IMR-90 (cell line): ENCODE measurements around the gene RASD2. TPM values are rescaled to one million over a fixed set of nuclear protein-coding genes. Genes with fewer than 3 reads are reported as not detected.
A peak's percentile ranks its signal among the peaks of the same experiment; 100 is the strongest.

Experiments used
- ATAC-seq: fragments of 200-7000 bp; cut with Tn5 transposase; 2 replicates; pipeline ENCODE4 v1.9.1; 2020; ENCODE audit warnings: low read depth, mild to moderate bottlenecking, moderate library complexity
- BruUV-seq: library from RNA; stranded (reverse); fragments of 400-500 nt; replicated peaks from 2 replicates; lab custom pipeline; 2021; lab: Mats Ljungman, UMichigan
- CTCF ChIA-PET: fragments of 300-600 bp; formaldehyde crosslinking; extraction: SDS; loops from one replicate; lab custom pipeline; 2021; ENCODE audit warnings: antibody characterized with exemption; lab: Yijun Ruan, JAX
- POLR2A ChIA-PET: fragments of 300-600 bp; sonication (Branson Sonifier 250); formaldehyde crosslinking; loops from one replicate; lab custom pipeline; 2022; ENCODE audit warnings: antibody characterized with exemption; ENCODE audit not compliant: unreplicated experiment; lab: Charles Lee
- DNase-seq: peaks from one replicate; pipeline ENCODE4 v3.0.0; 2013
- H2AFZ ChIP-seq: replicated peaks from 2 replicates; pipeline ENCODE3; 2013; ENCODE audit warnings: low read length, mild to moderate bottlenecking; ENCODE audit not compliant: poor library complexity
- H2AK5ac ChIP-seq: 2 replicates; pipeline ENCODE4 v1.6.1; 2013; ENCODE audit warnings: low read depth, low read length, inconsistent platforms
- H2AK9ac ChIP-seq: replicated peaks from 2 replicates; pipeline ENCODE3; 2013; ENCODE audit warnings: mild to moderate bottlenecking, low read depth, low read length, moderate library complexity; ENCODE audit not compliant: poor library complexity
- H2BK120ac ChIP-seq: 2 replicates; pipeline ENCODE4 v1.6.1; 2013; ENCODE audit warnings: low read depth, low read length, inconsistent platforms
- H2BK15ac ChIP-seq: 3 replicates; pipeline ENCODE4 v1.6.1; 2013; ENCODE audit warnings: low read depth, low read length, inconsistent platforms
- H2BK20ac ChIP-seq: 2 replicates; pipeline ENCODE4 v1.6.1; 2013; ENCODE audit warnings: low read depth, mild to moderate bottlenecking, inconsistent platforms, low read length, moderate library complexity
- H2BK5ac ChIP-seq: 2 replicates; pipeline ENCODE4 v1.6.1; 2013; ENCODE audit warnings: mild to moderate bottlenecking, low read depth, low read length, inconsistent platforms; ENCODE audit not compliant: poor library complexity, severe bottlenecking
- H3K14ac ChIP-seq: replicated peaks from 2 replicates; pipeline ENCODE4 v1.6.1; 2013; ENCODE audit warnings: low read depth, low read length, inconsistent platforms
- H3K18ac ChIP-seq: 2 replicates; pipeline ENCODE4 v1.6.1; 2013; ENCODE audit warnings: low read depth, low read length, control low read depth
- H3K23ac ChIP-seq: 2 replicates; pipeline ENCODE4 v1.6.1; 2013; ENCODE audit warnings: low read depth, low read length, inconsistent platforms
- H3K27ac ChIP-seq: 2 replicates; pipeline ENCODE4 v1.5.1; 2013; ENCODE audit warnings: mild to moderate bottlenecking, control low read depth, low read length; ENCODE audit not compliant: insufficient read depth
- H3K27me3 ChIP-seq: 2 replicates; pipeline ENCODE4 v1.6.1; 2013; ENCODE audit warnings: low read length; ENCODE audit not compliant: control insufficient read depth, insufficient read depth
- H3K36me3 ChIP-seq: 2 replicates; pipeline ENCODE4 v1.6.1; 2013; ENCODE audit warnings: low read length, mixed read lengths; ENCODE audit not compliant: control insufficient read depth, insufficient read depth
- H3K4ac ChIP-seq: 2 replicates; pipeline ENCODE4 v1.6.1; 2013; ENCODE audit warnings: low read depth, low read length, inconsistent platforms
- H3K4me1 ChIP-seq: 2 replicates; pipeline ENCODE4 v1.6.1; 2013; ENCODE audit warnings: low read length, mixed read lengths; ENCODE audit not compliant: control insufficient read depth, insufficient read depth
- H3K4me2 ChIP-seq: 2 replicates; pipeline ENCODE4 v1.6.1; 2013; ENCODE audit warnings: low read depth, mild to moderate bottlenecking, control low read depth, low read length, moderate library complexity
- H3K4me3 ChIP-seq: 2 replicates; pipeline ENCODE4 v1.5.1; 2013; ENCODE audit warnings: low read depth, mild to moderate bottlenecking, control low read depth, low read length, moderate library complexity; ENCODE audit not compliant: insufficient read depth
- H3K56ac ChIP-seq: 2 replicates; pipeline ENCODE4 v1.6.1; 2013; ENCODE audit warnings: low read length, inconsistent platforms; ENCODE audit not compliant: insufficient read depth; ENCODE audit errors: extremely low read depth
- H3K79me1 ChIP-seq, 2 experiments: 2 replicates each; pipeline ENCODE4 v1.6.1; 2013; ENCODE audit warnings: low read length in 2 of 2, inconsistent platforms in 1 of 2, low read depth in 1 of 2
- H3K9ac ChIP-seq: 2 replicates; pipeline ENCODE4 v1.6.1; 2013; ENCODE audit warnings: low read depth, low read length, control low read depth
- H3K9me1 ChIP-seq: 2 replicates; pipeline ENCODE4 v1.6.1; 2013; ENCODE audit warnings: low read length, inconsistent platforms; ENCODE audit not compliant: insufficient read depth
- H3K9me3 ChIP-seq: 2 replicates; pipeline ENCODE4 v1.6.1; 2013; ENCODE audit warnings: low read length; ENCODE audit not compliant: control insufficient read depth, insufficient read depth
- H4K20me1 ChIP-seq: 2 replicates; pipeline ENCODE4 v1.6.1; 2013; ENCODE audit warnings: low read length, inconsistent platforms; ENCODE audit not compliant: insufficient read depth
- H4K5ac ChIP-seq: 2 replicates; pipeline ENCODE4 v1.6.1; 2013; ENCODE audit warnings: mild to moderate bottlenecking, low read depth, low read length, control low read depth
- H4K8ac ChIP-seq, 2 experiments: 2 replicates each; pipeline ENCODE4 v1.6.1; 2013; ENCODE audit warnings: low read depth in 2 of 2, low read length in 2 of 2, control low read depth in 1 of 2, inconsistent platforms in 1 of 2
- H4K91ac ChIP-seq: 2 replicates; pipeline ENCODE4 v1.6.1; 2013; ENCODE audit warnings: low read depth, low read length, inconsistent platforms; ENCODE audit not compliant: insufficient read depth
- BHLHE40 ChIP-seq: fragments of 150-350 bp; IDR thresholded peaks from 2 replicates; pipeline ENCODE4 v1.6.1; 2016; ENCODE audit warnings: mild to moderate bottlenecking, low read depth, low read length
- CEBPB ChIP-seq: IDR thresholded peaks from 2 replicates; pipeline ENCODE4 v1.6.1; 2012; ENCODE audit warnings: low read depth, low read length, improper control_type of control experiment
- CHD1 ChIP-seq: IDR thresholded peaks from 2 replicates; pipeline ENCODE4 v1.6.1; 2012; ENCODE audit warnings: low read depth, low read length, improper control_type of control experiment
- CTCF ChIP-seq: conservative IDR thresholded peaks from 2 replicates; pipeline ENCODE4 v1.5.1; 2012; ENCODE audit warnings: mild to moderate bottlenecking, low read depth, low read length, improper control_type of control experiment
- ELK1 ChIP-seq: fragments of 150-350 bp; IDR thresholded peaks from 2 replicates; pipeline ENCODE4 v1.6.1; 2016; ENCODE audit warnings: low read depth, mild to moderate bottlenecking, low read length, moderate library complexity, borderline replicate concordance
- FOS ChIP-seq: fragments of 150-350 bp; IDR thresholded peaks from 2 replicates; pipeline ENCODE4 v1.6.1; 2016; ENCODE audit warnings: low read depth, low read length
- MAFK ChIP-seq: IDR thresholded peaks from 2 replicates; pipeline ENCODE4 v1.6.1; 2012; ENCODE audit warnings: low read depth, low read length, improper control_type of control experiment
- MAZ ChIP-seq: IDR thresholded peaks from 2 replicates; pipeline ENCODE4 v1.6.1; 2012; ENCODE audit warnings: low read depth, mild to moderate bottlenecking, low read length, improper control_type of control experiment, moderate library complexity, borderline replicate concordance
- MXI1 ChIP-seq: IDR thresholded peaks from 2 replicates; pipeline ENCODE4 v1.6.1; 2012; ENCODE audit warnings: low read depth, mild to moderate bottlenecking, low read length, moderate library complexity, borderline replicate concordance
- NFE2L2 ChIP-seq: fragments of 150-350 bp; IDR thresholded peaks from 2 replicates; pipeline ENCODE4 v1.6.1; 2016; ENCODE audit warnings: low read depth, mild to moderate bottlenecking, low read length
- POLR2A ChIP-seq: IDR thresholded peaks from 2 replicates; pipeline ENCODE4 v1.6.1; 2012; ENCODE audit warnings: mild to moderate bottlenecking, low read depth, low read length
- RAD21 ChIP-seq: IDR thresholded peaks from 2 replicates; pipeline ENCODE4 v1.6.1; 2012; ENCODE audit warnings: low read length, improper control_type of control experiment
- RCOR1 ChIP-seq: IDR thresholded peaks from 2 replicates; pipeline ENCODE4 v1.6.1; 2012; ENCODE audit warnings: mild to moderate bottlenecking, low read length, improper control_type of control experiment; ENCODE audit not compliant: insufficient replicate concordance
- RFX5 ChIP-seq: IDR thresholded peaks from 2 replicates; pipeline ENCODE4 v1.8.0; 2012; ENCODE audit warnings: low read depth, mild to moderate bottlenecking, low read length, moderate library complexity
- SMC3 ChIP-seq: fragments of 150-350 bp; IDR thresholded peaks from 2 replicates; pipeline ENCODE4 v1.6.1; 2016; ENCODE audit warnings: low read depth, mild to moderate bottlenecking, antibody characterized with exemption, low read length, moderate library complexity
- USF2 ChIP-seq: fragments of 150-350 bp; IDR thresholded peaks from 2 replicates; pipeline ENCODE4 v1.6.1; 2017; ENCODE audit warnings: mild to moderate bottlenecking, antibody characterized with exemption, low read length, low read depth
- WGBS, 2 experiments: methylation state at CpG; one replicate each; pipeline versions ENCODE4 v1.1.5 to v1.1.7; 2013; ENCODE audit warnings: missing lambda C conversion rate in 2 of 2; ENCODE audit not compliant: insufficient read length in 1 of 2; ENCODE audit errors: extremely low coverage in 2 of 2; 5-methylcytosine and 5-hydroxymethylcytosine counted together
- dilution Hi-C: fragments of 300-500 bp; cut with HindIII; formaldehyde crosslinking; loops from one replicate; pipeline ENCODE4 v1.14.3; 2018; ENCODE audit warnings: low sequenced_read_pairs; ENCODE audit not compliant: unreplicated experiment
- in situ Hi-C: fragments of 300-500 bp; cut with MboI; formaldehyde crosslinking; loops from 3 replicates; pipeline ENCODE4 v1.14.3; 2019; ENCODE audit warnings: low sequenced_read_pairs, inconsistent platforms, mixed read lengths
- intact Hi-C: fragments of 100-400 bp; cut with micrococcal nuclease; formaldehyde crosslinking; loops from 2 replicates; pipeline ENCODE4 v1.10.0; 2022
- polyA plus RNA-seq, 3 experiments: library from polyadenylated mRNA; depleted of rRNA; stranded (reverse); fragments of >200 nt; gene quantifications; 2 replicates each; pipeline ENCODE4 v1.2.3, GENCODE V29; 2012; ENCODE audit warnings: low replicate concordance in 1 of 3
- total RNA-seq: library from RNA; depleted of rRNA; stranded (reverse); fragments of >200 nt; gene quantifications from 2 replicates; pipeline ENCODE4 v1.2.3, GENCODE V29; 2012

The RASD2 gene
- total and polyA plus RNA-seq, 2 of the 4 experiments (the other 2 are of a cell fraction), result under 0.01 to 0.32 TPM

GRCh38 chr22:35531202-35531601 lies 9.4 kb upstream of the RASD2 start:
- ChIA-PET CTCF (no interaction called here), POLR2A (no interaction called here)
- no TSS peak for BruUV-seq
- no peak overlapping the region for H3K56ac ChIP-seq
- ATAC-seq (no peak), DNase-seq (no peak)
- no peak overlapping the region for H4K5ac ChIP-seq
- H4K8ac ChIP-seq, result no peak overlapping the region
- no peak overlapping the region for H2BK5ac ChIP-seq
- no peak overlapping the region for H2BK20ac ChIP-seq
- no peak overlapping the region for H3K4me2 ChIP-seq
- H2AK5ac ChIP-seq, result no peak overlapping the region
- H2AFZ ChIP-seq, result no peak overlapping the region
- in situ Hi-C loops (no loop called here), intact Hi-C loops (no loop called here), dilution Hi-C loops (no loop called here)
- H3K9ac ChIP-seq, result no peak overlapping the region
- peaks cover 10% of the 10 kb centered on the region for H3K9me1 ChIP-seq
- H2BK15ac ChIP-seq, result no peak overlapping the region
- H3K18ac ChIP-seq, result no peak overlapping the region
- H3K36me3 ChIP-seq, result no peaks in the 10 kb centered on the region
- H3K79me1 ChIP-seq, result no peaks in the 10 kb centered on the region
- no peak overlapping the region for H3K27ac ChIP-seq
- 40% methylated on average over 1 of the region's 6 CpGs; no CpG with 5 or more reads in 1 of the 2 experiments for WGBS, 2 experiments
- 0 out of 2 replicates have a peak overlapping the region, but pooled peaks have one; percentile 22 for H3K23ac ChIP-seq
- no peak overlapping the region for H2BK120ac ChIP-seq
- no peak overlapping the region for H3K4me3 ChIP-seq
- no peaks in the 10 kb centered on the region for H3K27me3 ChIP-seq
- no peak overlapping the region for H2AK9ac ChIP-seq
- H4K20me1 ChIP-seq, result no peaks in the 10 kb centered on the region
- TF ChIP-seq RAD21 (no peak), MAZ (no peak), FOS (no peak), NFE2L2 (no peak), RFX5 (no peak), BHLHE40 (no peak), CHD1 (no peak), CTCF (no peak), SMC3 (no peak), MXI1 (no peak), USF2 (no peak), MAFK (no peak), ELK1 (no peak), CEBPB (no peak), POLR2A (no peak), RCOR1 (no peak)
- peaks cover 7% of the 10 kb centered on the region for H3K4me1 ChIP-seq
- no peak overlapping the region; the same call in 1 of the 2 replicates for H3K4ac ChIP-seq
- peaks cover 3% of the 10 kb centered on the region; the same call in 1 of the 2 replicates for H3K9me3 ChIP-seq
- H3K14ac ChIP-seq, result no peak overlapping the region
- no peak overlapping the region for H4K91ac ChIP-seq
